ENCODE measurements around the gene HMCES. TPM values are rescaled to one million over a fixed set of nuclear protein-coding genes. Genes with fewer than 3 reads are reported as not detected.
"Not testable (repeated sequence)": the region's sequence is repeated elsewhere in the genome, so short reads cannot be mapped to it uniquely, and the experiment has no call there.

The HMCES gene
- total RNA-seq, 4 donors from 2014 or later = 18.2 to 36.7 (median 27.9) TPM

DNA sequence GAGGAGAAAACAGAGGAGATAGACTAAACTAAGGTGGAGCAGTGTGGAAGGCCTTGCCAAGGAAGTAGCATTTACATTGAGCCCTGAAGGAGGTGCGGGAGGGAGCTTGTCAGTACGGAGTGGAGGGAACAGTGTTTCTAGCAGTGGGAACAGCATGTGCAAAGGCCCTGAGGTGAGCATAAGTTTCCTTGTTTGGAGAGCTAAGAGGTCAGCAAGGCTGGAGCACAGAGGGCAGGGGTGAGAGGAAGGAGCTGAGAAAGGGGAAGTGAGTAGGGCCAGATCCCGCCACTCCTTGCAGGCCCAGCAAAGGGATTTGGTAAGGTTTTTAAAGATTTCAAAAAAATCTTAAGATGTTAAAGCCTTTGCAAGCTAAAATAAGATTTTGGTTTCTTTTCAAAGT lies 70.1 kb downstream of the HMCES start:
- Histone ChIP-seq H3K27me3 (peaks cover 0 to 7% of the 10 kb centered on the region in 2 donors), H3K4me1 (peaks cover 0 to 28% (median 8%) of the 10 kb centered on the region in 4 donors), H3K9me3 (no peaks in the 10 kb centered on the region), H3K4me3 (no peak overlapping the region), H3K36me3 (no peaks in the 10 kb centered on the region), H3K27ac (no peak overlapping the region)
- 90 to 91% methylated on average over 3 of the region's 3 CpGs for WGBS, 2 donors
- DNase-seq (ENCODE audit: low spot score in 2 of 2) = no peak
- TF ChIP-seq EP300 (IDR thresholded peaks at IDR 0.05) (no peak), POLR2A (IDR thresholded peaks at IDR 0.05) (no peak)
- TF ChIP-seq, protein P1, sequence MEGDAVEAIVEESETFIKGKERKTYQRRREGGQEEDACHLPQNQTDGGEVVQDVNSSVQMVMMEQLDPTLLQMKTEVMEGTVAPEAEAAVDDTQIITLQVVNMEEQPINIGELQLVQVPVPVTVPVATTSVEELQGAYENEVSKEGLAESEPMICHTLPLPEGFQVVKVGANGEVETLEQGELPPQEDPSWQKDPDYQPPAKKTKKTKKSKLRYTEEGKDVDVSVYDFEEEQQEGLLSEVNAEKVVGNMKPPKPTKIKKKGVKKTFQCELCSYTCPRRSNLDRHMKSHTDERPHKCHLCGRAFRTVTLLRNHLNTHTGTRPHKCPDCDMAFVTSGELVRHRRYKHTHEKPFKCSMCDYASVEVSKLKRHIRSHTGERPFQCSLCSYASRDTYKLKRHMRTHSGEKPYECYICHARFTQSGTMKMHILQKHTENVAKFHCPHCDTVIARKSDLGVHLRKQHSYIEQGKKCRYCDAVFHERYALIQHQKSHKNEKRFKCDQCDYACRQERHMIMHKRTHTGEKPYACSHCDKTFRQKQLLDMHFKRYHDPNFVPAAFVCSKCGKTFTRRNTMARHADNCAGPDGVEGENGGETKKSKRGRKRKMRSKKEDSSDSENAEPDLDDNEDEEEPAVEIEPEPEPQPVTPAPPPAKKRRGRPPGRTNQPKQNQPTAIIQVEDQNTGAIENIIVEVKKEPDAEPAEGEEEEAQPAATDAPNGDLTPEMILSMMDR (IDR thresholded peaks at IDR 0.05) = no peak

DNA sequence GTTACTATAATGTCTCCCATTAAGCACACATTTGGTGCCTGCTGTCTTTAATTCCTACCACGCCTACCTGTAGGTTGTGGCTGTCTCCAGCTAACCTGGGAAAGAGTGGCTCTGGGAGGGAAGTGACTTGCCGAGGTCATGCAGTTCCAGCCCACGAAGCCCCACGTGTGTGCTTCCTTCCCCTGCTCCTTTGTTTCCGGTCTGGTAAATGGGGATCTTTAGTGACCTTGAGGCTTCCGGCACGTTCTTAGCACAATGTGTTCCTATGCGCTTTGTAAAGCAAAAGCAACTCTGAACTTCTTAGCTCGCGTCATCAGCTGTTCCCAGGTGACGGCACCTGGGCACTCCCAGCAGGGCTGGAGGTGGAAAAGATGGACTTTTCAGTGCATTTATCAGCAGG lies 70.5 kb downstream of the HMCES start:
- Histone ChIP-seq H3K4me1 (peaks cover 0 to 23% (median 3%) of the 10 kb centered on the region in 4 donors), H3K27ac (peak overlapping the region in 1 of 4 donors; percentile 53)
- 54 to 75% methylated on average over 11 of the region's 11 CpGs for WGBS, 2 donors
- TF ChIP-seq EP300 (IDR thresholded peaks at IDR 0.05) = peak; percentile 26 to 62
- not testable (repeated sequence) for DNase-seq (ENCODE audit: low spot score in 2 of 2); H3K27me3 ChIP-seq; H3K36me3 ChIP-seq; H3K9me3 ChIP-seq; H3K4me3 ChIP-seq

DNA sequence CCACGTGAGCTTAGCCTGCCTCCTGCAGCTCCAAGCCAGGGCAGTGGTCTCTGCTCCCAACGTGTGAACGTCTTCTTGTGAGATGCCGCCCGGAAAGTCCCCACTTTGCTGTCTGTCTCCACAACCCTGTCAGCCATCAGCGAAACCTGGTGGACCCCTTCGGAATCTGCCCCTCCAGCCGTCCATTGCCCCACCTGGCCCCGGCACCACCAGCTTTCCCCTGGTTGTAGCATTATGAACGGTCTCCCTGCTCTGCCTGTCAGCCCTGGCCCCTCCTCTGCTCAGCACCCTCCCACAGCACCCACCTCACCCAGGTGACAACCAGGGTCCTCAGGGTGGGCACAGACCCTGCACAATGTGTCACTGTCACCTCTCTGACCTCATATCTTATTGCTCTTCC lies 71.1 kb downstream of the HMCES start:
- Histone ChIP-seq H3K4me1 (peaks cover 0 to 17% (median 0%) of the 10 kb centered on the region in 4 donors), H3K36me3 (no peaks in the 10 kb centered on the region), H3K27me3 (no peaks in the 10 kb centered on the region), H3K27ac (peak overlapping the region in 1 of 4 donors; percentile 53), H3K9me3 (no peaks in the 10 kb centered on the region), H3K4me3 (no peak overlapping the region)
- no peak for DNase-seq (ENCODE audit: low spot score in 2 of 2)
- WGBS, 2 donors = 83 to 84% methylated on average over 10 of the region's 10 CpGs
- no peak for TF ChIP-seq EP300 (IDR thresholded peaks at IDR 0.05)
- TF ChIP-seq, protein P1 (IDR thresholded peaks at IDR 0.05) = no peak
- TF ChIP-seq POLR2A (IDR thresholded peaks at IDR 0.05) = no peak

DNA sequence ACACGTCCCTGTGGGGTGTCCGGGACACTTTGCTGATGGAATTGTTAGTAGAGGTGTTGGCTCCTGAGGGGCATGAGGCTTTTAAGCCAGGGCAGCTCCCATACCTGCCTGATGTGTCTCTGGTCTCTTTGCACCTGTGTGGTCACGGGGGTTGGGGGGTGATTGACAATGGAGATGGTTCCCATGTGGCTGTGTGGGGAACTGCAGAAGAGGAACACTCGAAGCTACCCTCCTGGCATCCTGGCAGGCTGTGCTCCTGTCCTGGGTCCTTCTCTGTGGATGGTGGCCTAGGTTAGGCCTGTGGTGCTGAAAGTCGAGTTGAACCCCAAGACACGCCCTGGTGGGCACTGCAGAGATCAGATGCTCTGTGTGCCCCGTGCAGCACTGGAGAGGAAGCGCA lies 73.4 kb downstream of the HMCES start:
- Histone ChIP-seq H3K36me3 (no peaks in the 10 kb centered on the region), H3K9me3 (no peaks in the 10 kb centered on the region), H3K27ac (no peak overlapping the region), H3K4me3 (no peak overlapping the region), H3K27me3 (no peaks in the 10 kb centered on the region), H3K4me1 (peaks cover 0 to 4% (median 0%) of the 10 kb centered on the region in 4 donors)
- WGBS, 2 donors = 72 to 73% methylated on average over 8 of the region's 8 CpGs
- TF ChIP-seq POLR2A (IDR thresholded peaks at IDR 0.05) (no peak), EP300 (IDR thresholded peaks at IDR 0.05) (no peak)
- TF ChIP-seq, protein P1 (IDR thresholded peaks at IDR 0.05) = no peak
- DNase-seq (ENCODE audit: low spot score in 2 of 2) = no peak

DNA sequence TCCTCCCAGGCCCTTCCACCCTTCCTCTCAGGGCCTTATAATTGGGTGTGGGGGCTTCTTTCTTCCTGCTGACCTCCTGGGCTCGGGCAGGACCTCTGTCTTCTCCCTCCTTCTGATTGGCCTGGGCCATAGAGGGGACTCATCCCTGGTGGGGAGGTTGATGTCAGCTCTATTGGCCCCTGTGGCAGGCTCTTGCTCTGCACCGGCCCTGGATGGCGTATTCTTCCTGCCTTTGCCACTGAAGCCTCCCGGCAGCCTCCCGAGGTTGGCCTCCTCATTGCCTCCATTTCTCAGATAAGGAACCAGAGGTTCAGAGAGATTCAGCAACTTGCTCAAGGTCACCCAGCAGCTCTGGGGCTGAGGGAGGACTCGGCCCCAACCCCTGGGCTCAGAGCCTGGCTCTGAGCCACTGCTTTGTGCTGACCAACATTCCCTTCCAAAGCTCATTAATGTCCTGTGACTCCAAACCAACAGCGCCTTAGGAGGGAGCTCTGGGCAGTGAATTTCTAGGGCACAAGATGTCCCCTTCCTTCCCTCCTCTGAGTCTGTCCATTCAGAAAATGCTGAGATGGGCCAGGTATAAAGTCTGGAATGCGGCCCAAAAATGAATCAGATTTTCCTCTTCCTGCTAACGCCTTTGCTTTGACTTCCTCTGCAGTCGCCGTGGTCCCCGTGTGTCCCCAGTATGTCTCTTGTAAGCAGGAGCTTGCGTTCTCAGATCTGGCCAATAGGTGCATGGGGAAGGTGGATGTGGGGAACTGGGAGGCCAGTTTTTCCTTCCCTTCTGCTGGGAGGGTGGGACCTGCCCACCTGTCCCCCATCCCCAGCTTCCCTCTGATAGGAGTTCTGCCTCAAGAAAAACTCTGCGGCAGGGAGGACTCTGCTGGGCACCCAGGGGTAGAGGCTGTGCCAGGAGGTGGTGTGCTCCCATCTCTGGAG lies 74.2 kb downstream of the HMCES start:
- Histone ChIP-seq H3K4me1 (no peaks in the 10 kb centered on the region), H3K36me3 (no peaks in the 10 kb centered on the region), H3K9me3 (no peaks in the 10 kb centered on the region), H3K27me3 (no peaks in the 10 kb centered on the region), H3K27ac (peak overlapping the region in 1 of 4 donors; percentile 21), H3K4me3 (no peak overlapping the region)
- TF ChIP-seq POLR2A (IDR thresholded peaks at IDR 0.05) = no peak
- peak in 1 of 2 donors; percentile 31 for TF ChIP-seq EP300 (IDR thresholded peaks at IDR 0.05)
- WGBS, 2 donors = 70 to 76% methylated on average over 14 of the region's 14 CpGs
- no peak for DNase-seq (ENCODE audit: low spot score in 2 of 2)

GRCh38 chr3:129353589-129353941 lies 74.9 kb downstream of the HMCES start:
- no peak for DNase-seq (ENCODE audit: low spot score in 2 of 2)
- no peaks in the 10 kb centered on the region for H3K4me1 ChIP-seq
- 51 to 60% methylated on average over 4 to 5 of the region's 5 CpGs for WGBS, 2 donors
- no peak overlapping the region for H3K4me3 ChIP-seq
- no peaks in the 10 kb centered on the region for H3K9me3 ChIP-seq
- H3K27ac ChIP-seq = peak overlapping the region in 1 of 4 donors; percentile 21
- H3K27me3 ChIP-seq = no peaks in the 10 kb centered on the region
- no peaks in the 10 kb centered on the region for H3K36me3 ChIP-seq
- TF ChIP-seq, protein P1 (IDR thresholded peaks at IDR 0.05) = no peak

All from tibial nerve (tissue), 4 donors.